GM19099 (cell line): ENCODE data around the gene STK33.

Source experiments
- POLR2A ChIP-seq: IDR thresholded peaks from 3 replicates; pipeline ENCODE4 v1.6.1; 2011; ENCODE audit warnings: low read depth; ENCODE audit not compliant: insufficient read length; ENCODE audit errors: extremely low read depth

STK33 gene

GRCh38 chr11:8415195-8415594 lies 178.8 kb downstream of the STK33 start:
- TF ChIP-seq POLR2A: no peak

GRCh38 chr11:8408151-8408941 lies 185.7 kb downstream of the STK33 start:
- no peak for TF ChIP-seq POLR2A

- no peak for TF ChIP-seq POLR2A
Observed at GRCh38 chr11:8403310-8403709, 190.7 kb downstream of the STK33 start.

GRCh38 chr11:8392886-8393285 lies 201.1 kb downstream of the STK33 start:
- no peak for TF ChIP-seq POLR2A

- TF ChIP-seq POLR2A: no peak
Observed at GRCh38 chr11:8392166-8392565, 201.9 kb downstream of the STK33 start.

GRCh38 chr11:8390851-8391612 lies 203.0 kb downstream of the STK33 start:
- TF ChIP-seq POLR2A: no peak

GRCh38 chr11:8389029-8389996 lies 204.7 kb downstream of the STK33 start:
- TF ChIP-seq POLR2A: no peak

GRCh38 chr11:8387693-8388092 lies 206.3 kb downstream of the STK33 start:
- no peak for TF ChIP-seq POLR2A

- no peak for TF ChIP-seq POLR2A
Observed at GRCh38 chr11:8387141-8387540, 206.9 kb downstream of the STK33 start.

GRCh38 chr11:8386134-8386864 lies 207.7 kb downstream of the STK33 start:
- TF ChIP-seq POLR2A: no peak

- TF ChIP-seq POLR2A: no peak
Observed at GRCh38 chr11:8384199-8384821, 209.7 kb downstream of the STK33 start.

GRCh38 chr11:8383627-8384026 lies 210.4 kb downstream of the STK33 start:
- no peak for TF ChIP-seq POLR2A

GRCh38 chr11:8383227-8383626 lies 210.8 kb downstream of the STK33 start:
- TF ChIP-seq POLR2A: no peak
